Measurements from ENCODE around the gene IL7R.

IL7R gene

DNA sequence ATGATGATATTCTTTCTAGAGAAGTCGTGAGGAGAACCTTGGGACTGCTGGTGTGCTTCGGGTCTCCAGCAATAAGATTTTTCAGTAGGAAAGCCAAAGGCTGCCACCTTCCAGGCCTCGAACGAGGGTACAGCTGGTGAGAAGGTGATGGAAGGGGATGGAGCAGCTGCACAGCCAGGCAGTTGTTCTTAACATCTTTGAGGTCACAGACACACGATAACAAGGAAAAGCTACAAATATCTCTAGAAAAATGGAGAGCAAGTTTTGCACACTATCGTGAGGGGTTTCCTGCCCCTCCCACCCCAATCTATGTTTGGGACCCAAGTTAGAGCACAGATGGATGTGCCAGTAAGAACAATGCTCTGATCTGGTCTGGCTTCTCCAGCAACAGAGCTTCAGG, 6.8 kb upstream of the IL7R start:
- DNase-seq (ENCODE audit: low read depth), result no peak
- TF ChIP-seq, protein P1, sequence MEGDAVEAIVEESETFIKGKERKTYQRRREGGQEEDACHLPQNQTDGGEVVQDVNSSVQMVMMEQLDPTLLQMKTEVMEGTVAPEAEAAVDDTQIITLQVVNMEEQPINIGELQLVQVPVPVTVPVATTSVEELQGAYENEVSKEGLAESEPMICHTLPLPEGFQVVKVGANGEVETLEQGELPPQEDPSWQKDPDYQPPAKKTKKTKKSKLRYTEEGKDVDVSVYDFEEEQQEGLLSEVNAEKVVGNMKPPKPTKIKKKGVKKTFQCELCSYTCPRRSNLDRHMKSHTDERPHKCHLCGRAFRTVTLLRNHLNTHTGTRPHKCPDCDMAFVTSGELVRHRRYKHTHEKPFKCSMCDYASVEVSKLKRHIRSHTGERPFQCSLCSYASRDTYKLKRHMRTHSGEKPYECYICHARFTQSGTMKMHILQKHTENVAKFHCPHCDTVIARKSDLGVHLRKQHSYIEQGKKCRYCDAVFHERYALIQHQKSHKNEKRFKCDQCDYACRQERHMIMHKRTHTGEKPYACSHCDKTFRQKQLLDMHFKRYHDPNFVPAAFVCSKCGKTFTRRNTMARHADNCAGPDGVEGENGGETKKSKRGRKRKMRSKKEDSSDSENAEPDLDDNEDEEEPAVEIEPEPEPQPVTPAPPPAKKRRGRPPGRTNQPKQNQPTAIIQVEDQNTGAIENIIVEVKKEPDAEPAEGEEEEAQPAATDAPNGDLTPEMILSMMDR (conservative IDR thresholded peaks at IDR 0.05; ENCODE audit: control insufficient read depth, insufficient read depth, low read depth, low read length), result no peak

DNA sequence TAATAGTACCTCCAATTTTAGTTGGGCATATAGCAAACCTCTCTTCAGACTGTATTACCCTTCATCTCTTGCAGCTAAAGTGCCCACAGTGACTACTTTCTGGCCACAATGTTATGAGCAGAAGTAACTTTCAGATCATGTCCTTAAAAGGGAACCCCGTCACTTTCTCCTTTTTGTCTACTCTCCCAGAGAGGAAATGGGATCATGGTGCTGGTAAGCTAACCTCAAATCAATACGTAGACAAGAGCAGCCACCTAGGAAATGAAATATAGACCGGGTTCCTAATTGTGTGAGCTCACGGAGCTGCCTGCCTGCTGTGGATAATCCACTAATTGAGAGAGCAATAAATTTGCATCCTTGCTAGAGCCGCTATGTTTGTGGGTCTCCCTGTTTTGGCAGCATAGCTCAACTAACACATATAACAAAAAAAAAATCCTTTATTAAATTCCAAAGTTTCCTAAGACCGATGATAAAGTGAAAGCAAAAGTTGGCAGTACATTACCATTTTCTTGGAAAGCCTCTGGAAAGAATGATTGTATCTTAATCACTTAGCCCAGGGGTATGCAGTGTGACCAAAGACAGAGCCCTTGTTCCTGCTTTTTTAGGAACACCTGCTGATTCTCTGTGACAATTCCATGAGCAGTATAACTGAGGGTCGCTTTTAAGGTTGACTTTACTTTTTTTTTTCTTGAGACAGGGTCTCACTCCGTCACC, 5.6 kb upstream of the IL7R start:
- peak; percentile 53 for DNase-seq (ENCODE audit: low read depth)
- peak overlapping the region; percentile 34 for H3K4me3 ChIP-seq (ENCODE audit: control insufficient read depth, low read depth, low read length)
- TF ChIP-seq, protein P1 (conservative IDR thresholded peaks at IDR 0.05; ENCODE audit: control insufficient read depth, insufficient read depth, low read depth, low read length), result no peak

More for the DNA sequence above, 6.8 kb upstream of the IL7R start:
- H3K4me3 ChIP-seq (ENCODE audit: control insufficient read depth, low read depth, low read length), result no peak overlapping the region

DNA sequence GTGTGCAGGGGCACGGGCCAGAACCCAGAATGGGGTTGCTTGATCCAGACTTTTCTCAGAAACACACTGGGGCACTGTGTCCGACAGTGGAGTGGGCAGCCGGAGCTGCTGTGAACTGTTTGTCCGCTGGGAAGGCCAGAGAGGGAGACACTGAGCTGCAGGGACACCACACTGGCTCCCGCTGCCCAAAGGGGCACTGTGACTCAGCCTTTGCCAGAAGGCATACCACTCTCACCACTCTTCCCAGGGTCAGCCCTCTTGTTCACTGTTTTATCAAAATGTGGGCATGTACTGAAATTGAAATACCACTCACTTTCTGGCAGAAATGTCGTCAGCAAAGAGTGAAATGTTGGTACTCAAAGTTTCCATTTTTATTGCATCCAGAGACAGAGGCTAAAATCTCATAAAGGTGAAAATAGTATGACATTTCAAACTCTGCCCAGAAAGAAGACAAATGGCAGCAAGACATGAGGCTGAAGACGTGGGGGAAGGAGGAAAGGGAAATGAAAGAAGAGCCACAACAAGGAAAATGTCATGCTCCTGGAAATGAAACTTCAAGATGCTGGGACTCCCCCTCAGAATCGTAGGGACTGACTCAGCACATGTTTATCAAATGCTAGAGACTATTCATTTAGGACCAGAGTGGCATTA, 4.5 kb upstream of the IL7R start:
- TF ChIP-seq, protein P1 (conservative IDR thresholded peaks at IDR 0.05; ENCODE audit: control insufficient read depth, insufficient read depth, low read depth, low read length), result no peak
- H3K4me3 ChIP-seq (ENCODE audit: control insufficient read depth, low read depth, low read length), result no peak overlapping the region
- DNase-seq (ENCODE audit: low read depth), result peak; percentile 25

DNA sequence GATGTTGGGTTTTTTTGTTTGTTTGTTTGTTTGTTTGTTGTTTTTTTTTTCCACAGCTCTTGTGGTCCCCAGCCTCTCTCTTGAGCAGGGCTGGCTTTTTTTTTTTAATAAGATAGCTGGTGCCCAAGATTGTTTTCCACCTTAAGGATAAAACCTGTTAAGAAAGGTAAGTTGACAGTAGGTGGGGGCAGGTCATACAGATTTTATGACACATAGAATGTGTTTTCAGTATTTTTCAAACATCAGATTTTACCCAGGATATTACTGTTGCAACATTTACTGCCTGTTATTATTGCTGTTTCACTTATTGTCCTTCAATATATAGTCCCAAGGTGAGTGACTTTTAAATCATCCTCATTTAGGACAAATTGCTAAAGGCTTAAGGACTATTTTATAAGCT, 3.9 kb upstream of the IL7R start:
- DNase-seq (ENCODE audit: low read depth), result no peak
- TF ChIP-seq, protein P1 (conservative IDR thresholded peaks at IDR 0.05; ENCODE audit: control insufficient read depth, insufficient read depth, low read depth, low read length), result no peak

DNA sequence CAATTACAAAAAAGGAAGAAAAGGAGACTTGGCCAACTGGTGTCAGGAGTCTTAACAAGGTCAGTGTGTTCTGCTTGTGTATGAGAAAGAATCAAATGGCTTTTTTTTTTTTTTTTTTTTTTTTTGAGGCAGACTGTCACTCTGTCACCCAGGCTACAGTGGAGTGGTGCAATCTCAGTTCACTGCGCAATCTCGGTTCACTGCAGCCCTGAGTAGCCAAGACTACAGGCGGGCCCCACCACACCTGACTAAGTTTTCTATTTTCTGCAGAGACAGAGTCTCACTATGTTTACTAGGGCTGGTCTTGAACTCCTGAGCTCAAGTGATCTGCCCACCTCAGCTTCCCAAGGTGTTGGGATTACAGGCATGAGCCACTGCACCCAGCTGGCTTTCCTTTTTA, 3.1 kb upstream of the IL7R start:
- DNase-seq (ENCODE audit: low read depth), result no peak
- no peak overlapping the region for H3K4me3 ChIP-seq (ENCODE audit: control insufficient read depth, low read depth, low read length)
- TF ChIP-seq, protein P1 (conservative IDR thresholded peaks at IDR 0.05; ENCODE audit: control insufficient read depth, insufficient read depth, low read depth, low read length), result no peak

More for the DNA sequence above, 3.9 kb upstream of the IL7R start:
- no peak overlapping the region for H3K4me3 ChIP-seq (ENCODE audit: control insufficient read depth, low read depth, low read length)

DNA sequence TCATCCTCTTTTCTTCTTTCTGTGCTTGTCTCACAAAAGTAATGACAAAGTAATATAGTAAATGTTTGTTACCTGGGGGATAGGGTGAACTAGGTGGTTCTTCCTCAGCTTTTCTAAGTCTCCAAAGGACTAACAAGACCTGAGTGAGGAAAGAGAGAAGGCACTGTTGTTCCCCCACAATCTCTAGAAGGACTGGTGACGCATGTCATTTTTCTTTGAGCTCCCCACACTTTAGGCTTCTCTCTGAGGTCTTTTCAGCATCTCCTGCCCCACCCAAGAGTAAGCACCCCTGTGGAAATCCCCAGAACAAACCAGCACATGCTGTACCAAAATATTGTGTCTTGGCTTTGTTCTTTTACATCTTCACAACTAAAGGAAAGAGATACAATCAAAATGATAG, 2.4 kb upstream of the IL7R start:
- H3K4me3 ChIP-seq (ENCODE audit: control insufficient read depth, low read depth, low read length), result no peak overlapping the region
- DNase-seq (ENCODE audit: low read depth), result no peak
- TF ChIP-seq, protein P1 (conservative IDR thresholded peaks at IDR 0.05; ENCODE audit: control insufficient read depth, insufficient read depth, low read depth, low read length), result no peak
